ENCODE results near the gene WNK1.
"Not testable (repeated sequence)": the region's sequence is repeated elsewhere in the genome, so short reads cannot be mapped to it uniquely, and the experiment has no call there.

Gene WNK1

DNA sequence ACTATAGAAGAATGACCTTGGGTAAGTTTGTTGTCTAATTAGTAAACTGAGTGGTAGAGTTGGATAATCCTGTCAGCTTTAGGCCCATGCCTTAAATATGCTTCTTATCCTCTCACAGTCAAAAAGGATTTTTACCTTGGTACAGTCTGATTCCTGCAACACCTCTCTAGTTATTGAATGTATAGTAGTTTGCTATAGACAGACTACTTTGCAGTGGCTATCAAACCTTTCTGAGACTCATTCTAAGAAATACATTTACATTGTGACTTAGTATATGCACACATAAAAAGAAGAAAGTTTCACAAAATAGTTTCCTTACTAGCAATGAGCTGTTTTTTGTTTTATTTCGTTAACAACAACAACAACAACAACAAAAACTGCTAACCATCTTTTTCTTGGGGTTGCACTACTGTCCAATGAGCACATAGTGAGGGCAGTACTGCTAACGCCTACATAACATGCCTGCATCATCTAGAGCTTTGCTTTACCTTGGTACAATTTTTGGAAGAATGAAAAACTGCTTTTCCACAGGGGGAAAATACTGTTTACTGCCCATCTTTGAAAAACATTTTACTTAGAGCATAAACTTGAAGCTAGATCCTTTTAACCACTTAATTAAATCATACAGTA, 28.5 kb downstream of the WNK1 start:
- no peak for DNase-seq

- no peak for DNase-seq
Measured at GRCh38 chr12:785706-786105, 33.3 kb downstream of the WNK1 start.

DNA sequence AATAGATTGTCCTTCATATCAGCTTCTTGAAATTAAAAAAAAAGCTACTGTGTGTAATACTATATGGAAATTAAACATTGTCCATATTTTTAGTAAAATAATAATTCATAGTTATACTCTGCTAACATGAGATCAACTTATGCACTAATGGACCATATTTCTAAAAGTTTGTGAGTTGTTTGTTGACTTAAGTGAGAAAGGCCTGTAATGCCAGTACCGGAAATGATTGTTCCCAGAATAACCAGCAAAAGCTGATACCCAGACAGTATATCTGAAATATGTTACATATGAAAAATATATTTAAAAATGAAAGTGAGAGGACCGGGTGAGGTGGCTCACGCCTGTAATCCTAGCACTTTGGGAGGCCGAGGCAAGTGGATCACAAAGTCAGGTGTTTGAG, 35.9 kb downstream of the WNK1 start:
- no peak for DNase-seq

GRCh38 chr12:788762-789161, 36.4 kb downstream of the WNK1 start:
- not testable (repeated sequence) for DNase-seq

GRCh38 chr12:789852-790563, 37.6 kb downstream of the WNK1 start:
- DNase-seq = no peak

DNA sequence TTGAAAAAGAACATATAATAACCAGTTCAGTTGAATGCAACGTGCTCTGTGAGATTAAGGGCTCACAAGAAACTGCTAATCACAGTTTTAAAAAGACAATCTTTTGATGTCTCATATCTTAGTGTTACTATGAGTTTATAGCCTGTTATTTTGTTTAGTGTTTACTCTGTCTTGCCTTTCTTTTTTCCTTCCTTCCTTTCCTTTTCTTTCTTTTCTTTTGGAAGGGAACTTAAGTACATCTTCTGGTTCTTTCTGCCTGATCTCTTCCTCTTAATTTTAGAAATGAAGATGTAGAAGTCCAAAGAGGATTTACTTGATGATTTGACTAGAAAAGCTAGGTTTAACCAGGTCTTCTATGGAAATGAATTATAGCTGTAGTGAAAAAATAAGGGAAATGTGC, 38.2 kb downstream of the WNK1 start:
- no peak for DNase-seq

DNA sequence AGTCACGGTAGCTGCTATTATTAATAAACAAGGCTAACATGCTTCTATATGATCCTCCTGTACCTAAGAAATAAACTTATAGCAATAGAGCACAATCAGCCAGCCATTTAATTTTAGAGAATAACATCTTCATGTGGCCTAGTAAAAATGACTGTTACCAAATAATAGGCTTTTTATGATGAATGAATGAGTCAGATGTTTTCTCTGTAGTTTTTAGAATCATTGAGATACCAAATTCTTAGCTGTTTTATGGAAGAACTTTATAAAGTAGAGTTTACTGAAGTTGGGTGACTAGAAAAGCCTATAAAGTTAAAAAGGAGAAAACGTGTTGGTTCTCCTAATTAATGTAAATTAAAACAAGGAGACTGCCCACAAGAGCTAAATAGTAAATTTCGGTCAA, 40.7 kb downstream of the WNK1 start:
- DNase-seq = no peak

- DNase-seq = no peak
Measured at GRCh38 chr12:793711-794110, 41.3 kb downstream of the WNK1 start.

DNA sequence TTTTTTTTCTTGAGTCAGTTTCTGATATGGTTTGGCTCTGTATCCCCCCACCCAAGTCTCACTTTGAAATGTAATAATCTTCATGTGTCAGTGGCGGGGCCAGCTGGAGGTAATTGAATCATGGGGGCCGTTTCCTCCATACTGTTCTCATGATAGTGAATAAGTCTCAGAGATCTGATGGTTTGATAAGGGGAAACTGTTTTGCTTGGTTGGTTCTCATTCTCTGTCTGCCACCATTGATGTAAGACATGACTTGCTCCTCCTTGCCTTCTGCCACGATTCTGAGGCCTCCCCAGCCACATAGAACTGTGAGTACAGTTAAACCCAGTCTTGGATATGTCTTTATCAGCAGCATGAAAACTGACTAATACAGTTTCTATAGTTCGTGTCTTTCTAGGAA, 42.9 kb downstream of the WNK1 start:
- peak; percentile 77 for DNase-seq

DNA sequence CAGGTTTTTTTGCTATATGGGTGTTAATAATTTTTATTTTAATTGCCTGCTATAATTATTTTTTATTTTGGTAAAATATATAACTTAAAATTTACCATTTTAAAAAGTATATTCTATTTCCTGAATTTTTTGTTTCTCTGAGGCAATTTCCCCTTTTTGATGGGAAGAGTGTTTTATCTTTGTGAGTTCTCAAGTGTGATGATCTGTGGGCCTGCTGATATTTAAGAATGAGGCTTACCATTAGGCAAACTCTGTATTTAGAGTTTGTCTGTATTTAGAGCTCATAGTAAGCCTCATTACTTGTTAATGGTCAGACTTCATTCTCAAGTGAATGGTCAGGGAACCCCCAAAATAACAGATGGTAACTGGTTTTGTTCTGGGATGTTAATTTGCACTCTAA, 48.0 kb downstream of the WNK1 start:
- no peak for DNase-seq

DNA sequence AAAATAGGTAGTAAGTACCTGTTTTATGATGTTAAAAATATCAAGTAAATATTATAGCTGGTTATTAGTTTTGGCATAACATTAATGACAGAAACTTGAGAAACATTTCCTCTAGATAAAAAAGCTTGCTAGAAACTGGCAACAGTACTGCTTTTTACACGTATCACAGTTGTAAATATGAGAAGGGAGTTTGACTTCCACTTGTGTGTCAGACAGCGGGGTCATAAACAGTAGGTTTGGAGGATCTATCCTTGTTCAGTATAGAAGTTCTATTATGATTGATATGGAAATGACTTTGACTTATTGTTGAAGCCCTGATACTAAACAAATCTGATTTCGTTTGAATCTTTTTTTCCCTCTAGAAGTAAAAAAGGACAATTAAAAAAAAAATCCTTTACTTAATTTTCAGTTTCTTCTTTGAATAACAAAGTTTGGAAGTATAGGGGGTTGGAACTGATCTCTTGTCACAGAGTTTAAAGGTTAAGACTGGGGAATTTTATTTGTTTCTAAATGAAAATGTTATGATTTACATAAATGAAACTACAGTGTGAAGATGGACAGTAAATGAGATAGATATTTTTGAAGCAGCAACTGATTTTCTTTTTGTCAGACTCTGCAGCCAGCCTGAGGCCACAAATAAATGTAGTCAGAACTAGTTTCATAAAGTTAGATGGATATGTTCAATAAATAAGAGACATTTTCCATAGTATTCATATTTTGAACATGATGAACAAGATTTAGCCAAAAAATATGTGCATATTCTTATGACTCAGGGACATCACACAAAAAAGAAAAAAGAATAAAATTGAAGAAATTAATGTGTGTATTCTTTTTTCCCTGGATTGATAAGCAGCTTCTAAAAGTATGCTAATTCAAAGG, 50.1 kb downstream of the WNK1 start:
- no peak for DNase-seq

DNA sequence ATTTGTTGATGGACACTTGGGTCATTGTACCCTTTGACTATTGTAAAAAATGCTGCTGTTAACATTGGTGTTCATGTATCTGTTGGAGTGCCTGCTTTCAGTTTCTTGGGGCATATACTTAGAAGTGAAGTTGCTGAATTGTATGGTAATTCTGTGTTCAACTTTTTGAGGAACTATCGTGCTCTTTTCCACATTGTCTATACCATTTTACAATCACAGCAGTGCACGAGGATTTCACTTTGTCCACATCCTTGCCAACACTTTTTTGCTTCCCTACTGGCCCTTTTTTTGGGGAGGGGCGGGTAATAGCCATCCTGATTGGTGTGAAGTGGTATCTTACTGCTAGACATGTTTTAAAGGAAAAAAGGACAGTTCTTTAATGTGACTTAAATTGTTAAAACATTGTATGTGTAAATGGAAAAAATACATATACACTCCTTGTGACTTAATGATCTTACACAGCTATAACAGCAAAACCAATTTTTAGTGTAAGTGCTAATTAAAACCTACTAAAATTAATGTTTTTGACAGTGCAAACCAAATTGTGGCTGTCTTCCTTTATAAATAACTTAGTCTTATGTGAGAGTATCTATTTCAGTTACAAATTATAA, 52.7 kb downstream of the WNK1 start:
- no peak for DNase-seq

DNA sequence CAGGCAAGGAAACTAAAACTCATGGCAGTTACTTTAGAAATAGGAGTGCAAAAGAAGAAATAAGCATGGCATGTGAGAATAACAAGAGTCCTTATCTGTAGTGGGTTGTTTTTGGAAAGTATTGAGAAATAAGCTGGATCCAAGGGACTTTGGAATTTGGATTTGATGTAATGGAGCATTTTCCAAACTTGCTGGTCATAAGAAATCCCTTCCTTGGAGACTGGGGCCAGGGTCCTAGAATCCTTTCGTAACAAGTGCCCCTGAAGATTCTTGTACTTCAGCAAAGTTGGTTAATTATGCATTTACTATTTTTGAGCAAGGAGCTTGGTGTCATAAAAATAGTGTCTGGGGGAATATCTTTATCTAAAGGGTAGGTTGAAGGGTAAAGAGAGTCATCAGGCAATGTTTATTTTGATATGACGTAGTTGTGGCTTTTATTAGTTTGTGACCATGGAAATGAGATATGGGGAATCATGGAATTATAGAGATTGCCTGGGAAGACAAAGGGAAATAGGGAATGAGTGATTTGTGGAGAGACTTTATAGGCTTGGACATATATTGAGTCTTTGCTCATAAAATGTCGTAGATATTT, 53.9 kb downstream of the WNK1 start:
- no peak for DNase-seq

GRCh38 chr12:807041-807735, 54.8 kb downstream of the WNK1 start:
- DNase-seq = no peak

- DNase-seq = no peak
Measured at GRCh38 chr12:810116-810515, 57.7 kb downstream of the WNK1 start.

GRCh38 chr12:810671-811415, 58.5 kb downstream of the WNK1 start:
- DNase-seq = peak; percentile 59

DNA sequence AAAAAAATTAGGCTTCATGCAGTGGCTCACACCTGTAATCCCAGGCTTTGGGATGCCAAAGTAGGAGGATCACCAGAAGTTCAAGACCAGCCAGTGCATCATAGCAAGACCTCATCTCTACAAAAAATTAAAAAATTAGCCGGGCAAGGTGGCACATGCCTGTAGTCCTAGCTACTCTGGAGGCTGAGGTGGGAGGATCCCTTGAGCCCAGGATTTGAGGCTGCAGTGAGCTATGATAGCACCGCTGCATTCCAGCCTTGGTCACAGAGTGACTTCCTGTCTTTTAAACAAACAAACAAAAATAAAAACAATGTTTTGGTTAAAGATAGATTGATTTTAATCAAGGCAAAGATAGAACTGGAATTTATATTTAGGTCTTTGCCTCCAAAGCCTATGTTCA, 60.6 kb downstream of the WNK1 start:
- no peak for DNase-seq

DNA sequence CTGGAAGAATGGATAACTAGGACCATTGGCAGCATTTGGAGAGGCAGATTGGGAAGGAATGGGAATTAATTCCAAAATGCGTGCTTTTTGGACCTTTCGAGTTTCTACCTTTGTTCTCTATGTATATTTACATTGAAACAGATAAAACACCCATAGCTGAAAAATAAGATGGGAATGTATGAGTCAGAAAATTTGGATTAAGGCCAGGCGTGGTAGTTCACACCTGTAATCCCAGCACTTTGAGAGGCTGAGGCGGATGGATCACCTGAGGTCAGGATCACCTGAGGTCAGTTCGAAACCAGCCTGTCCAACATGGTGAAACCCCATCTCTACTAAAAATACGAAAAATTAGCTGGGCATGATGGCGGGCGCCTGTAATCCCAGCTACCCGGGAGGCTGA, 65.1 kb downstream of the WNK1 start:
- not testable (repeated sequence) for DNase-seq

DNA sequence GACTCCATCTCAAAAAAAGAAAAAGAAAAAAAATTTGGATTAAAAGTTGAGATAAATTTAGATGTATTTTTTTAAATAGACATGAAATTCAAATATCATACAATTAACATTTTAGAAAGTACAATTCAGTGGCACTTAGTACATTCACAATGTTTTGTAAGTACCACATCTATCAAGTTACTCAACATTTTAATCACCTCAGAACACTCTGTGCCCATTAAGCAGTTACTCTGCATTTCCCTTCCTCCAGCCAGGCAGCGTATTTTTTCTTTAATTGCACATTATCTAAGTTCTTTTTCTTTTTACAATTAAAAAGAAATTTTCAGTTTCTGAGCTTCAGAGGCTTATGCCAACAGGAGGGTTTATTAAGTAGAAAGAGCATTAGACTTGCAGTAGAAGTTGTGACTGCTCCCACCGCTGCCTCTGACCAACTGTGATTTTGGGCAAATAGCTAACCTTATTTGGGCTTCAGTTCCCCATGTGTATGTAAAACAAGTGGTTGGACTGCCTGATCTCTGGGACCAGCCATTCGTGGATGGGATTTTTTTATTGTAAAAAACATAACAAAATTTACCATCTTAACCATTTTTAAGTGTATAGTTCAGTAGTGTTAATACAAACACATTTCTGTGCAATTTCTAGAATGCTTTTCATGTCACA, 65.7 kb downstream of the WNK1 start:
- no peak for DNase-seq

DNA sequence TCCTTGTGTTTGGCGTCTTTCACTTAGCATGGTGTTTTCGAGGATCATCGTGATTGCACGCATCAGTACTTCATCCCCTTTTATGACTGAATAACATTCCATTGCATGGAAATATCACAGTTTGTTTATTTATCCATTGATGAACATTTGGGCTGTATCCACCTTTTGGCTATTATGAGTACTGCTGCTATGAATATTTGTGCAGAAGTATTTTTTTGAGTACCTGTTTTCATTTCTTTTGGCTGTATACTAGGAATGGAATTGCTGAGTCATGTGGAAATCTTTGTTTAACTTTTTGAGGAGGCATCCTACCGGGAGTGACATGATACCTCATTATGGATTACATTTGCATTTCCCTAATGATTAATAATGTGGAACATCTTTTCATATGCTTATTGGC, 66.4 kb downstream of the WNK1 start:
- no peak for DNase-seq

GRCh38 chr12:820336-820735, 68.0 kb downstream of the WNK1 start:
- DNase-seq = no peak
